GM12878 (cell line): Measurements from ENCODE around the gene ZNF879. TPM values are rescaled to one million over a fixed set of nuclear protein-coding genes. Genes with fewer than 3 reads are reported as not detected.

ENCODE experiments used
- ATAC-seq: fragments of 200-7000 bp; cut with Tn5 transposase; 3 replicates; pipeline ENCODE4 v1.9.1; 2020; ENCODE audit warnings: mild to moderate bottlenecking, moderate library complexity
- BruUV-seq: library from RNA; stranded (reverse); fragments of 400-500 nt; replicated peaks from 2 replicates; lab custom pipeline; 2021; lab: Mats Ljungman, UMichigan
- CTCF ChIA-PET: fragments of 300-600 bp; sonication (Branson Sonifier 250); formaldehyde crosslinking; extraction: SDS; loops from one replicate; lab custom pipeline; 2021; ENCODE audit warnings: inconsistent platforms; lab: Yijun Ruan, JAX
- POLR2A ChIA-PET: fragments of 350-600 bp; formaldehyde crosslinking; extraction: SDS; loops from one replicate; lab custom pipeline; 2021; ENCODE audit warnings: inconsistent platforms; lab: Charles Lee
- RAD21 ChIA-PET: fragments of 300-600 bp; sonication (Branson Sonifier 250); formaldehyde crosslinking; loops from one replicate; lab custom pipeline; 2023; ENCODE audit warnings: antibody characterized with exemption; ENCODE audit not compliant: unreplicated experiment; lab: Charles Lee
- SMC1A ChIA-PET: fragments of 300-600 bp; sonication (Branson Sonifier 250); formaldehyde crosslinking; loops from one replicate; lab custom pipeline; 2023; ENCODE audit not compliant: unreplicated experiment, uncharacterized antibody; lab: Charles Lee
- DNase-seq: peaks from one replicate; pipeline ENCODE4 v3.0.0-alpha.2; 2011; ENCODE audit warnings: low read depth, low spot score
- FAIRE-seq: peaks from 3 replicates; lab custom pipeline; 2011; peaks lifted over from hg19 to GRCh38; lab: Jason Lieb, UNC
- H2AFZ ChIP-seq: 2 replicates; pipeline ENCODE4 v1.6.0; 2011; ENCODE audit warnings: low read depth, low read length, control low read depth; ENCODE audit not compliant: control insufficient read depth
- H3K27ac ChIP-seq: 2 replicates; pipeline ENCODE4 v1.5.1; 2011; ENCODE audit warnings: control low read depth; ENCODE audit not compliant: control insufficient read depth, insufficient read depth
- H3K27me3 ChIP-seq, 2 experiments: replicated peaks in 1 of 2; 2 replicates each; pipeline versions ENCODE4 v1.6.0 to v1.6.1; 2011; ENCODE audit warnings: low read length in 1 of 2; ENCODE audit not compliant: control insufficient read depth in 2 of 2, insufficient read depth in 2 of 2
- H3K36me3 ChIP-seq, 2 experiments: 2 replicates each; pipeline ENCODE4 v1.5.1; 2011; ENCODE audit warnings: low read length in 1 of 2; ENCODE audit not compliant: control insufficient read depth in 2 of 2, insufficient read depth in 2 of 2
- H3K4me1 ChIP-seq: 2 replicates; pipeline ENCODE4 v1.6.1; 2011; ENCODE audit warnings: mild to moderate bottlenecking, low read length, moderate library complexity, mixed read lengths; ENCODE audit not compliant: control insufficient read depth, insufficient read depth
- H3K4me2 ChIP-seq: 2 replicates; pipeline ENCODE4 v1.6.0; 2011; ENCODE audit warnings: control low read depth; ENCODE audit not compliant: control insufficient read depth, insufficient read depth
- H3K4me3 ChIP-seq: fragments of 200-600 bp; sonication (generic); 2 replicates; pipeline ENCODE4 v1.5.1; 2016
- H3K79me2 ChIP-seq: 2 replicates; pipeline ENCODE4 v1.6.0; 2011; ENCODE audit warnings: low read length; ENCODE audit not compliant: control insufficient read depth, insufficient read depth
- H3K9ac ChIP-seq: 2 replicates; pipeline ENCODE4 v1.8.0; 2011; ENCODE audit warnings: low read length, control low read depth, mixed read lengths; ENCODE audit not compliant: control insufficient read depth, insufficient read depth
- H3K9me3 ChIP-seq: replicated peaks from 3 replicates; pipeline ENCODE4 v1.5.1; 2011; ENCODE audit warnings: mild to moderate bottlenecking, low read length; ENCODE audit not compliant: control insufficient read depth, insufficient read depth
- H4K20me1 ChIP-seq: 2 replicates; pipeline ENCODE4 v1.6.0; 2011; ENCODE audit not compliant: control insufficient read depth, insufficient read depth
- MAX ChIP-seq: IDR thresholded peaks from 2 replicates; pipeline ENCODE4 v1.6.1; 2012; ENCODE audit warnings: low read depth, low read length, improper control_type of control experiment
- NR2C2 ChIP-seq: IDR thresholded peaks from 2 replicates; pipeline ENCODE4 v1.6.1; 2011; ENCODE audit warnings: borderline replicate concordance, low read depth; ENCODE audit not compliant: control insufficient read depth, insufficient read length
- SPI1 ChIP-seq: IDR thresholded peaks from 2 replicates; pipeline ENCODE4 v1.6.1; 2011; ENCODE audit warnings: low read depth, mild to moderate bottlenecking, low read length, moderate library complexity, borderline replicate concordance; ENCODE audit not compliant: insufficient read depth
- WGBS: methylation state at CpG from one replicate; pipeline ENCODE4 v1.1.6; 2016; ENCODE audit warnings: low lambda C conversion rate; ENCODE audit not compliant: insufficient replicate concordance, insufficient coverage; ENCODE audit errors: missing lambda C conversion rate; 5-methylcytosine and 5-hydroxymethylcytosine counted together
- in situ Hi-C: fragments of 300-500 bp; cut with MboI; formaldehyde crosslinking; loops from 9 replicates; pipeline ENCODE4 v1.14.3; 2018; ENCODE audit warnings: mixed read lengths
- intact Hi-C: fragments of 100-400 bp; cut with micrococcal nuclease; formaldehyde crosslinking; loops from one replicate; pipeline ENCODE4 v1.14.2; 2022; ENCODE audit not compliant: unreplicated experiment
- polyA plus RNA-seq, 11 experiments: library from polyadenylated mRNA; depleted of rRNA in 4 of 11; unstranded in 6 of 11; stranded (reverse) in 5 of 11; fragments of >200 nt; fragmentation: Nextera tagmentation in 4 of 11; fragmentation: Illumina TruSeq in 1 of 11; extraction: Ambion mirVana in 4 of 11; extraction: Trizol in 1 of 11; gene quantifications; 1 replicate in 1 of 11; 2 replicates in 10 of 11; pipeline versions ENCODE4 v1.2.1 to v1.2.3, GENCODE V29; 2011 to 2016; ENCODE audit warnings: inconsistent platforms in 2 of 11, missing spikeins in 2 of 11, low read depth in 1 of 11
- total RNA-seq, 4 experiments: library from RNA; depleted of rRNA in 3 of 4; stranded (reverse); fragments of >200 nt in 3 of 4; fragmentation: Illumina TruSeq in 1 of 4; extraction: Trizol in 1 of 4; gene quantifications; 2 replicates each; pipeline versions ENCODE4 v1.2.1 to v1.2.3, GENCODE V29; 2013 to 2021
- TF ChIP-seq, protein P1 (sequence below): IDR thresholded peaks from 2 replicates; pipeline ENCODE4 v1.6.1; 2012; ENCODE audit warnings: improper control_type of control experiment, low read depth, low read length; ENCODE audit not compliant: insufficient replicate concordance

ZNF879 gene
- total and polyA plus RNA-seq, 10 of the 15 experiments (the other 5 are each of a cell fraction or from before 2014, with no cell fraction given), result 0.03 TPM; not detected in 9

- ChIA-PET SMC1A (no interaction called here), POLR2A (no interaction called here), CTCF (no interaction called here), RAD21 (no interaction called here)
- Histone ChIP-seq H3K4me1 (no peaks in the 10 kb centered on the region), H3K9me3 (no peaks in the 10 kb centered on the region; the same call in 2 of the 3 replicates), H3K4me2 (no peak overlapping the region), H2AFZ (no peak overlapping the region), H3K27me3 (no peaks in the 10 kb centered on the region), H3K4me3 (no peak overlapping the region), H4K20me1 (no peaks in the 10 kb centered on the region), H3K79me2 (no peaks in the 10 kb centered on the region), H3K36me3 (no peaks in the 10 kb centered on the region), H3K9ac (no peak overlapping the region), H3K27ac (no peak overlapping the region)
- DNase-seq (no peak), ATAC-seq (no peak), FAIRE-seq (no peak)
- in situ Hi-C loops, result no loop called here
- intact Hi-C loops, result no loop called here
- WGBS, result 48% methylated on average over 7 of the region's 7 CpGs
- BruUV-seq, result no TSS peak
- no peak for TF ChIP-seq SPI1
- no peak for TF ChIP-seq NR2C2
- no peak for TF ChIP-seq MAX
- TF ChIP-seq, protein P1, sequence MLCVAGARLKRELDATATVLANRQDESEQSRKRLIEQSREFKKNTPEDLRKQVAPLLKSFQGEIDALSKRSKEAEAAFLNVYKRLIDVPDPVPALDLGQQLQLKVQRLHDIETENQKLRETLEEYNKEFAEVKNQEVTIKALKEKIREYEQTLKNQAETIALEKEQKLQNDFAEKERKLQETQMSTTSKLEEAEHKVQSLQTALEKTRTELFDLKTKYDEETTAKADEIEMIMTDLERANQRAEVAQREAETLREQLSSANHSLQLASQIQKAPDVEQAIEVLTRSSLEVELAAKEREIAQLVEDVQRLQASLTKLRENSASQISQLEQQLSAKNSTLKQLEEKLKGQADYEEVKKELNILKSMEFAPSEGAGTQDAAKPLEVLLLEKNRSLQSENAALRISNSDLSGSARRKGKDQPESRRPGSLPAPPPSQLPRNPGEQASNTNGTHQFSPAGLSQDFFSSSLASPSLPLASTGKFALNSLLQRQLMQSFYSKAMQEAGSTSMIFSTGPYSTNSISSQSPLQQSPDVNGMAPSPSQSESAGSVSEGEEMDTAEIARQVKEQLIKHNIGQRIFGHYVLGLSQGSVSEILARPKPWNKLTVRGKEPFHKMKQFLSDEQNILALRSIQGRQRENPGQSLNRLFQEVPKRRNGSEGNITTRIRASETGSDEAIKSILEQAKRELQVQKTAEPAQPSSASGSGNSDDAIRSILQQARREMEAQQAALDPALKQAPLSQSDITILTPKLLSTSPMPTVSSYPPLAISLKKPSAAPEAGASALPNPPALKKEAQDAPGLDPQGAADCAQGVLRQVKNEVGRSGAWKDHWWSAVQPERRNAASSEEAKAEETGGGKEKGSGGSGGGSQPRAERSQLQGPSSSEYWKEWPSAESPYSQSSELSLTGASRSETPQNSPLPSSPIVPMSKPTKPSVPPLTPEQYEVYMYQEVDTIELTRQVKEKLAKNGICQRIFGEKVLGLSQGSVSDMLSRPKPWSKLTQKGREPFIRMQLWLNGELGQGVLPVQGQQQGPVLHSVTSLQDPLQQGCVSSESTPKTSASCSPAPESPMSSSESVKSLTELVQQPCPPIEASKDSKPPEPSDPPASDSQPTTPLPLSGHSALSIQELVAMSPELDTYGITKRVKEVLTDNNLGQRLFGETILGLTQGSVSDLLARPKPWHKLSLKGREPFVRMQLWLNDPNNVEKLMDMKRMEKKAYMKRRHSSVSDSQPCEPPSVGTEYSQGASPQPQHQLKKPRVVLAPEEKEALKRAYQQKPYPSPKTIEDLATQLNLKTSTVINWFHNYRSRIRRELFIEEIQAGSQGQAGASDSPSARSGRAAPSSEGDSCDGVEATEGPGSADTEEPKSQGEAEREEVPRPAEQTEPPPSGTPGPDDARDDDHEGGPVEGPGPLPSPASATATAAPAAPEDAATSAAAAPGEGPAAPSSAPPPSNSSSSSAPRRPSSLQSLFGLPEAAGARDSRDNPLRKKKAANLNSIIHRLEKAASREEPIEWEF, result no peak
These were observed 34.3 kb upstream of the ZNF879 start for GRCh38 chr5:178989311-178989710.
